ENCODE measurements around the gene TAF5L. TPM values are rescaled to one million over a fixed set of nuclear protein-coding genes. Genes with fewer than 3 reads are reported as not detected.
A peak's percentile ranks its signal among the peaks of the same experiment; 100 is the strongest.
"Not testable (repeated sequence)": the region's sequence is repeated elsewhere in the genome, so short reads cannot be mapped to it uniquely, and the experiment has no call there.

TAF5L gene
- total RNA-seq, 1 donor from 2014 or later = 26.5 TPM

DNA sequence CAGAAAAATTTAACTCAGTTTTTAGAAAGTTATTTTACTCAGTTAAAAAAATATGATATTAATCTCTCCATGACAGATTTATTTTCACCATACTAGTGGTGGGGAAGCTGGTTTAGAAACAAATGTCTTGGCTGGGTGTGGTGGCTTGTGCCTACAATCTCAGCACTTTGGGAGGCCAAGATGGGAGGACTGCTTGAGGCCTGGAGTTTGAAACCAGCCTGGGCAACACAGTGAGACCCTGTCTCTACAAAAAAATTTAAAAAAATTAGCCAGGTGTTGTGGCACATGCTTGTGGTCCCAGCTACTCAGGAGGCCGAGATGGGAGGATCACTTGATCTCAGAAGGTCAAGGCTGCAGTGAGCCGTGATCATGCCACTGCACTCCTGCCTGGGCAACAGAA, 17.3 kb downstream of the TAF5L start:
- no peak for DNase-seq (ENCODE audit: low read depth, low spot score)

DNA sequence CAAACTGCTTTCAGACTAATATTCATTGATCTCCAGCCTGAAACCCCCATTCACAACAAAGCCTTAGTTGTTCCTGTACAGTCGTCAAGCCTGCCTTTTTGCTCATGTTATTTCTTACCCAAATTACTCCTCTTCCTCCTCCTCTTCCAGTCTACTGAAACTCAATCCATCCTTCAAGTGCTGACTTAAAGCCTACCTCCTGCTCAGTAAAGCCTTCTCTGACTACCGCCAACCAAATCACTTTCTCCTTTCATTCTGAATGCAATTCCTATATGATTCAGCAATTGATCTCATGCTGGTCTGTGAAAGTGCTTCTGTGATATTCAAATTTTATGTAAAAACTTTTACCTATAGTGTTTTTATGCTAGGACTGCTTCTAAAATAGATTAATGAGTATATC, 18.6 kb downstream of the TAF5L start:
- no peak for DNase-seq (ENCODE audit: low read depth, low spot score)

DNA sequence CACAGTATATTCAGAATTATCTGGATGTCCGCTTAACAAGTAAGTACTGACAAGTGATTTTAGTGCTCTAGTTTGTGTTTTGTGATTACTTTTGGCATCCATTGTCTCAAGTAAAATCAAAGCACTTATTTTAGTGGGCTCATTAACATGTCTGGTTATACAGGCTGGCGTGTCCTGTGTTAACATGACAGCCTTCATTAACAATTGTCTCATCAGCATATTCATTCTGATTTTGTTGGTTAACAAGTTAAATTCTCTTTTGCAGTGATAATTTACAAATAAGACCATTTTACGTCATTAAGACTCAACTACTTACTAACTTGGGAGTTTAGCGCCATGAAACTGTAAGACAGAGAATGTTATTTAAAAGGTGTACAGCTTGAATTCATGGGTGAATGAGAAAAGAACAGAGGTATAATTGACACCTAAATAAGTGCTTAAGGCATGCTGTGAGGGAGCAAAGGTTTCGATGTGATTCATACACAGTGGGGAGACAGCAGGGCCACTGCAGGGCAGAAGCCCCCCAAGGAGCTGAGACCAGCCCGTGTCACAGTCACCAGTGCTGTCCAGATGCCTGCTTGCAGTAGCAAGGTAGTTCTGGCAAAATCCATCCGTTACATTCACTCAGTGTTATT, 22.4 kb downstream of the TAF5L start:
- DNase-seq (ENCODE audit: low read depth, low spot score) = no peak

DNA sequence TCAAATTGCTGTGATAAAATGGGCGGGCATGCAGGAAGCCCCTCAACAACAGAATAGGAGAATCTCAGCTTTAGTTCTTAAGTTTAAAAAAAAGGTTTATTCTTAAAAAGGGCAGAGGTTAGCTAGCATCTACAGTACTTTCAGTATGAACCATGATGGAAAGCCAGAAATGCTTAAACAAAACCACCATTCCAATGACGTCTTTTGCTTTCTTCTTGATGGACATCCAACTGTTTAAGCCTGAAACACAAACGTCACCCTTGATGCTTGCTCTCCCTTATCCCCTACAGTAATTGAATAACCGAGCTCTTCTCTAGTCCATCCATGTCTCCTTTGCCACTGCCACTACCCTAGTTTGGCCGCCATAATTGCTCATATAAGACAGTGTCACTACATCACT, 25.7 kb downstream of the TAF5L start:
- DNase-seq (ENCODE audit: low read depth, low spot score) = no peak

DNA sequence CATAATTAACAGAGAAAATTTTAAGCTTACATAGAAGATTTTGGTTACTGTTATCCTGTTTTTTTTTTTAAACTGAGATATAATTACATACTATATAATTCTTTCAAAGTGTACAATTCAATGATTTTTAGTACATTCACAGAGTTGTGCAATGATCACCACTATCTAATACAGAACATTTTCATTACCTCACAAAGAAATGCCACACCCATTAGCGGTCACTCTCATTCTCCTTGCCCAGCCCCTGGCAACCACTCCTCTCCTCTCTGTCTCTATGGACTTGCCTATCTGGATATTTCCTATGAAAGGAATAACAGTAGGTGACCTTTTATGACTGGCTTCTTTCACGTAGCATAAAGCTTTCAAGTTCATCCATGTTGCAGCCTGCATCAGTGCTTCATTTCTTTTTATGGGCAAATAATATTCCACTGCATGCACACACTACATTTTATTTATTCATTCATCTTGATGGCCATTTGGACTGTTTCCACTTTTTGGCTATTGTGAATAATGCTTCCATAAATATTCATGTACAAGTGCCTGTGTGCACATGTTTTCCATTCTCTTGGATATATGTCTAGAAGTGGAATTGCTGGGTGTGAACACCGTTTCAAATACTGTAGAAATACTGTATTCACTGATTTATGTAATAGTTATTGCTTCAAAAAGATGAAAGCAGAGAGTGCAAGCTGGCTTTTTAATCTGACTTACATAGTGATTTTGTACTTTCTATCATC, 26.5 kb downstream of the TAF5L start:
- DNase-seq (ENCODE audit: low read depth, low spot score) = no peak

DNA sequence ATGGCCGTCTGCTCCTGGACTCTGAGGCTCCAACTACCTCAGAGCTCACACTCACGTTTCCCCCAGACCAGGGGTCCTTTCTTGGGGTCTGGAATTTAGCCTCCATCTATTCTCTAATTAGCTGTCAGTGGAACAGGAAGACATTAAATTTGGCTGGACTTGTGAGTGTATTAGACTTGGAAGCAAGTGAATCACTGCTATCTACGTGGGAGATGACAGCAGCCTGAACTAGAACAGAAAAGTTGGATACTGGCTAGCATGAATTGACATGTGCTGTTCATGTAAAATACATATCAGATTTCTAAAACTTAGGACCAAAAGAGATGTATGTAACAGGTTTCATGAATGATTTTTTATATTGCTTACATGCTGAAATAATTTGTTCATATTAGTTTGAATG, 28.0 kb downstream of the TAF5L start:
- DNase-seq (ENCODE audit: low read depth, low spot score) = no peak

DNA sequence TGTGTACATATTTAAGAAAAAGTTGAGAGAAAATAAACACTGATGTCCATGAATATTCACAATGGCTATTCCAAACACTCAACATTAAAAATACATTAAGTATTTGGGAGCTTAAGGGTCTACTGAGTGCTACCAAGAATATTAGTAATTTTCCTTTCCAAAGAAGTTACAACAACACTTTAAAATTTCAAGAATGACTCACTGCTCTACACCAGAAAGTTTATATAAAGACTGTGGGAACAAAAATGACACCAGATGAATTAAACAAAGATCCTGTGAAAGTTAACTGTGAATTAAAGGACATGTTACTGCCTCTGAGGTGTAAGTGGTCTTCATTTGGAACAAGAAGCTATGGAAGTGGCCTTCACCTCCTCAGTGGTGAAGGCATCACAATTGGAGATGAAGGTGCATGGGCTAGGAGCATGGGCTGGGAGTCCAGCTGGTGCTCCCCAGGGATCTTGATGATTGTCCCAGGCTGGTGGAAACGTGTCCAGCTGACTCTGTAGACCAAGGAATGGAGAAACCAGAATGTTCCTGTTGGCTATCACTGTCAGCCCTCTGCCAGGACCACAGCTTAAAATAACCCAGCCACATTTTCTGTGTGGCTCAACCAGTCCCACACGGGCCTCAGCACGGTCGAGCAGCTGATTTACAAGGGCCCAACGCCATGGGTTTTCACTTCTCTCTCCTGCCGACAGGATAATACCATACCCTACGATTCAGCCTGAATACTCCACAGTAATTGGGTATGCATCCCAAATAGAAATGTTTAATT, 28.8 kb downstream of the TAF5L start:
- DNase-seq (ENCODE audit: low read depth, low spot score) = no peak

DNA sequence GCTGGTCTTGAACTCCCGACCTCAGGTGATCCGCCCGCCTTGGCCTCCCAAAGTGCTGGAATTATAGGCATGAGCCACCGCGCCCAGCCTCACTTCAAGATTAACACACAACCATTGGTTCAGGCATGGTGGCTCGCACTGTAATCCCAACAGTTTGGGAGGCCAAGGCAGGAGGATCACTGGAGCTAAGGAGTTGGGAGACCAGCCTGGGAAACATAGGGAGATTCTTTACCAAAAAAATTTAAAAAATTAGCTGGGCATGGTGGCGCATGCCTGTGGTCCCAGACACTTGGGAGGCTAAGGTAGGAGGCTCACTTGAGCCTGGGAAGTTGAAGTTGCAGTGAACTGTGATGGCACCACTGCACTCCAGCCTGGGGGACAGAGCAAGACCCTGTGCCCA, 30.0 kb downstream of the TAF5L start:
- not testable (repeated sequence) for DNase-seq (ENCODE audit: low read depth, low spot score)

DNA sequence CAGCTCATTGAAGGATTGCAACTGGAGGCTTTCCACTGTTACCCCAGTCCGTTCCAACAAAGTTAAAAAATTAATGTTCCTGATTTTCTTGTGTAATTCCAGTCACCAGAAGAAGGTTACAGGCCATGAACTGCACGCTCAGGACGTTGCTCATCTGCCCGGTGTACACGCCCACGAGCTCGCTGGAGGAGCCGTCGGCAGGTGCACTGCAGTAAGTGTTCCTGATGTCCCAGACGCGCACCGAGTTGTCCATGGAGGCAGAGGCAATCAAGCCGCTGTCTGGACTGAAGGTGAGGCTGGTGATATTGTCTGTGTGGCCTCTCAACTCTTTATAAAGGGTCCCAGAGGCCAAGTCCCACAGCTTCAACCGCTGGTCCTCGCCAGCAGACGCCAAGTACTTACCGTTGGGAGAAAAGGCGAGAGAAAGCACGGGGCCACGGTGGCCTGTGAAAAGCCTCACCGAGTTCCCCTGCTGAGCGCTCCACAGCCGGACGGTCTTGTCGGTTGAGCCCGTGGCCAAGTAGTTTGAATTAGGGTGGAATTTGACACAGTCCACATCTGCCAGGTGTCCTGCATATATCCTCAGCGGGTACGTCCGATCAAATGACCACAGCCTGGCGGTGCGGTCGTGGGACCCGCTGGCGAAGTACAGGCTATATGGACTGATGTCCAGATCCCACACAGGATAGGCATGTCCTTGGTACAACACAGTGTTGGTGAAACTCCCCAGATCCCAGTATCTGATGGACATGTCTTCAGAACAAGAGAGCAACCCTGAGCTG, 31.5 kb downstream of the TAF5L start:
- no peak for DNase-seq (ENCODE audit: low read depth, low spot score)

DNA sequence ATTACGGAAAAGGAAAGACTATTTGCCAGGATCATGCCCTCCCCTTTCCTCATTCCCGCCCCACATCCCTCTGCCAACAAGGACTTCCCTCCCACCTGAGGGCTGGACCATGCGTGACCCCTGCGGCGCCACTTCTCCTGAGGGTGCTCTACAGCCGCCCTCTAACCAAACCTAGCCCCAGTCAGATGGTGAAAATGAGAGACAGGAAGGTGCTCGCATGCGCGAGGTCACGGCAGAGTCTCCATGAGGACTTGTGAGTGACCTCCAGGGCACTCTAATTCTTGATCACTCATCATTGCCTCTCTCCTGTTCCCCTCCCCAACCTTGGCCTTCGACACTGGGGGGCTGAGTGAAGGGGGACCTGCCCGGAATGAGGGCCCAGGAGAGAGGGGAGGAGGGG, 32.1 kb downstream of the TAF5L start:
- DNase-seq (ENCODE audit: low read depth, low spot score) = no peak

DNA sequence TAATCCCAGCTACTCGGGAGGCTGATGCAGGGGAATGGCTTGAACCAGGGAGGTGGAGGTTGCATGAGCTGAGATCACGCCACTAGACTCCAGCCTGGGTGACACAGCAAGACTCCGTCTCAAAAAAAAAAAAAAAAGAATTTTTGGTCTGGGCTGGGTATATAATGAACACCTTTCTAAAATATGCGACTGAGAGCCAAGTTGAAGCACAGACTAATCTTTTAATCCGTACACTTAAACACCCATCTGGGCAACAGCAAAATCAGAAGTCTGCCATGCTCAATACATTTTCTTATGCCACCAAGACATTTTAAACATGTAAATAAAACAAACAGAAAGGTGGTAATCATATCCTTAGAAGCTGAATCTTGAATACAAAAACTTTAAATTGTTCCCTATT, 35.8 kb downstream of the TAF5L start:
- DNase-seq (ENCODE audit: low read depth, low spot score) = no peak

DNA sequence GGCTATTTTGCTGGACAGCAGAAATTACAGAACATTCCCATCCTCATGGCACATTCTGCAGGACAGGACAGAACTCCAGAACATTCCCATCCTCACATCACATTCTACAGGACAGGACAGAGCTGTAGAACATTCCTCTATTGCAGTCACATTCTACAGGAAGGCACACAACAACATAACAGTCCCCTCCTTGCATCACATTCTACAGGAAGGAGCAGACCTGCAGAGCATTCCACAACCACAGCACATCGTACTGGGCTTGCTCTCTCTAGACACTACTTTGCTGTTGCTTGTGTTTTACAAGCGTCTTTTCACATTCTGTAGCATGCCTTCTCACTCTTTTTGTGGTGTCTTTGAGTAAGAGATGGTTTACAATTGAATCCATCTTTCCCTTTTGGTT, 40.6 kb downstream of the TAF5L start:
- no peak for DNase-seq (ENCODE audit: low read depth, low spot score)

DNA sequence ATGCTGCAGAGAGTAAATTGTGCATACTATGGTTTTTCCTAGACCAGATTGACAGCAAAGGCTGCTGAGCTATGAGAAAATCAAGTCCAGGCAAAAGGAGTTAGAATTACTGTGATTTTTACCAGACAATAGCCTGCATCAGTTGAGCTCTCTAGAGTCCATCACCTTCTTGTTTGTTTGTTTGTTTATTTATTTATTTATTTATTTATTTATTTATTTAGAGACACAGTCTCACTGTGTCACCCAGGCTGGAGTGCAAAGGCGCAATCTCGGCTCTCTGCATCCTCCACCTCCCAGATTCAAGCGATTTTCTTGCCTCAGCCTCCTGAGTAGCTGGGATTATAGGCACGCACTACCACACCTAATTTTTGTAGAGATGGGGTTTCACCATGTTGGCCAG, 43.2 kb downstream of the TAF5L start:
- no peak for DNase-seq (ENCODE audit: low read depth, low spot score)

DNA sequence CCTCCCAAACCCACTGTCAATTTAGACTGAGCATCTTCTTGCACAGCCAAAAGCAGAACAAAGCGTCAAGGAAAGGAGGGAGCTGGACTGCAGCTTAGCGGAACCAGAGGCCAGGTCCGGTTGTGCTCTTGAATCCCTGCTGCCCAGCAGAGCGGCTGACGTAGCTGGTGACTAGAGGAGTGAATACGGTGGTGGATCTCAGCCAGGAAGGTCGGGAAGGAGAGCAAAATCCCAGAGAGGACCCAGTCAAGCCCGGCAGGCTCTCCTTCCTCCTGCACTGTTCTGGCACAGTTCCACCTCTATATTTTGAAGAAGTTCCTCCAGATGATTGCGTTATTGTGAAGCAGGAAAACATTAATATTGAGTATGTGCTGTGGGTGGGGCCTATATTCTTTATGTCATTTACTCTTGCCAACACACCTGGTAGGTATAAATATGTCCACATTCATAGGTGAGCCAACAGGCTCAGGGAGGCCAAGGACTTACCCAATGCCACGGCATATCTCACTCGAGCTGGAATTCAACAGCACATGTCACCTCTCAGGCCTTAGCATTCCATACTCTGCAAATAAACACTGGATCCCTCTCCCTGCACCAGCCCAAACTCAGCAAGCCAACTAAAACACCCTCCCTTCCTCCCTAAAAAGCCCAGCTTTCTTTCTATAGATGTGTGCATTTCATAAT, 43.8 kb downstream of the TAF5L start:
- DNase-seq (ENCODE audit: low read depth, low spot score) = no peak

DNA sequence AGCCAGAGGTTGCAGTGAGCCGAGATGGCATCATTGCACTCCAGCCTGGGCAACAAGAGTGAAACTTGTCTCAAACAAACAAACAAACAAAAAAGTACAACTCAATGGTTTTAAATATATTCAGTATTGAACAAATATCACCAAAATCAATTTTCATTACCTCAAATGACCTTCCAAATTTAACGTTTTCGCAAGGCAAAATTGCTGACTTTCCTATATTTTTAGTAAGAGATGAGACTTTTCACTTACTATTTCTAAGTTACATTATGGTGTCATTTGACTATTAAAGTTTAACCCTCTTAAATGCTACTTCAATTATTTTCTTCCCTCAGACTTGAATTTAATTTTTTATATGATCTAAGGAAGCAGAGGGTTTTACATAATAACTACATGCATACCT, 44.4 kb downstream of the TAF5L start:
- no peak for DNase-seq (ENCODE audit: low read depth, low spot score)

DNA sequence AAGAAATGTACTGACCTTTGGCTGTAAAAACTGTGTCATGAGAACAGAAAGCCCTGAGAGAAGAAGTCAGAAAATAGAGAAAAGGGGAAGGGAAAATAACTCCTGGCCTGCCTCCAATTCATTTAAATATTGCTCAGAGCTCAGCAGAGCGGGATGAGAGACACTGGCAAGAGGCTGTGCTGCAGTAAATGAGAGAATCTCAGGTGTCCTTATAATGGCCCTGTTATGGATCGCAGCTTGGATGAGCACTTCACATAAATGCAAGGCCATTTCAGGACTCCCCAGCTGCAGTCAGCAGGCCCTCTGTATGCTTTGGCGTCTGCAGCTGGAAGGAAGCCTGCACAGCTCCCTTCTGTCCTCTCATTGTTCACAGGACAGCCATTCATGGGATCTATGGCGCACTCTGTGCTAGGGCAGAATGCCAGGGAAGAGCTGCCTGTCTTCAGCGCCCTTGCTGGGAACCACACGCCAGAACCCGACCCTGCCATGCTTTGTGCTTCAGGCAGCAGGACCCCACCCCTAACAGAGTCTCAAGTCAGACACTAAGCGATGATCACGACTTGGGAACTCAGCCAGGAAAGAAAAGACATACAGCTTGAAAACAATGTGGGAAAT, 46.8 kb downstream of the TAF5L start:
- DNase-seq (ENCODE audit: low read depth, low spot score) = peak; percentile 51

DNA sequence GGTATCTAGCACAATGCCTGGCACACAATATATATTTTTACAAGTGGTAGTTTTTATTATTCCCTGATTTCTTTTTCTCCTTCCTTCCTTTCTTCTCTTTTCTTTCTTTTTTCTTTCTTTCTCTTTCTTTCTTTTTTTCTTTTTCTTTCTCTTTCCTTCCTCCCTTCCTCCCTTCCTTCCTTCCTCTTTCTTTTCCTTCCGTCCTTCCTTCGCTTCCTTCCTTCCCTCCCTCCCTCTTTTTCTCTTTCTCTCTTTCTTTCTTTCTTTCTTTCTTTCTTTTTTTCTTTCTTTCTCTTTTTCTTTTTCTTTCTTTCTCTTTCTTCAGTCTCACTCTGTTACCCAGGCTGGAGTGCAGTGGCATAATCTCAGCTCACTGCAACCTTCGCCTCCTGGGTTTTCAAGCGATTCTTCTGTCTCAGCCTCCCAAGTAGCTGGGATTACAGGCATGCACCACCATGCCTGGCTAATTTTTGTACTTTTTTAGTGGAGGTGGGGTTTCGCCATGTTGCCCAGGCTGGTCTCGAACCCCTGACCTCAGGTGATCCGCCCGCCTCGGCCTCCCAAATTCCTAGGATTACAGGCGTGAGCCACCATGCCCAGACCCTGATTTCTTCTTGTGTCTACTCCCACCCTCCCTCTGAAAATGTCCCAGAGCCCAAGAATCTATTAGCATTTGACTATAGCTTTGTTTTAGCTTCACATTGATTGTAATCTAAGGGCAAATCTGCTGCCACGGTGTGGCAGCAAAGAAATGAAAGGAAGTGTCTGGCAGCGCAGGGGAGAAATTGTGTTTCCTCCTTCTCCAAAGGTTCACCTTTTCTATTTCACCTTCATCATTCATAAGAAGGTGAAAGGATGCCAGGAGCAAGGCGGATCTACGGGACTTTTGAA, 47.5 kb downstream of the TAF5L start:
- no peak for DNase-seq (ENCODE audit: low read depth, low spot score)

DNA sequence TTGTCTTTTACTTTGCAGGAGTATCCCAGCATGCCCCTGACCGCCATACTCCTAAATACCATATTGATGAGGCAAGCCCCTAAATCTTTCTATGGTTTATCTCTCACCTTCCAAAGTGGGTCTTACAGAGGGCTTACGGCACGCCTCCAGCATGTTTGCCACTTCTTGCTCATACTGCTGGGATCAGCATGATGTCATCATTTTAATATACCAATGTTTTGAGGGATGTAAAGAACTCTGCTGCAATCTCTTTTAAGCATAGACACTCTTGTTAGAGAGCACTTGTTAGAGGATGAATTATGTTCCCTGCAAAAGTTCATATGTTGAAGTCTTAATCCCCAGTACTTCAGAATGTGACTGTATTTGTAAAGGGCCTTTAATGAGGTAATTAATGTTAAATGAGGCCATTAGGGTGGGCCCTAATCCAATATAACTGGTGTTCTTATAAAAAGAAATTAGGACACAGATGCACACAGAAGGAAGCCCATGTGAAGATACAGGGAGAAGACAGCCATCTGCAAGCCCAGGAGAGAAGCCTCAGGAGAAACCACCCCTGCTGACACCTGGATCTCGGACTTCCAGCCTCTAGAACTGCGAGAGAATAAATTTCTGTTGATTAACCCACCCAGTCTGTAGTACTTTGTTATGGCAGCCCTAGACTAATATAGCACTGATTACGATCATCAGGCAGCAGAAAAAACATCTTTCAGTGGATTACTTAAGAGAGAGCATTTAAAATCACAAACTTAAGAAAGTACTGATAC, 51.1 kb downstream of the TAF5L start:
- DNase-seq (ENCODE audit: low read depth, low spot score) = no peak

DNA sequence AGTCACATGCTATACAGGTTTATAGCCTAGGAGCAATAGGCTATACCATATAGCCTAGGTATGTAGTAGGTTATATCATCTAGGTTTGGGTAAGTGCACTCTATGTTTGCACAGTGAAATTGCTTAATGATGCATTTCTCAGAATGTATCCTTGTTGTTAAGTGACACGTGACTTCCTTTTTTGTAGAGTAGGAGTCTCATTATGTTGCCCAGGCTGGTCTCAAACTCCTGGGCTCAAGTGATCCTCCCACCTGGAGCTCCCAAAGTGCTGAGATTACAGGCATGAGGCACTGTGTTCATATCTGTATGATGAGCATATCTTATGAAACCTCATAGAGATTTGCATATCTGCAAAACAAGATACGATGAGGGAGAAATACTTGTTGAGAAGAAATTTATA, 53.6 kb downstream of the TAF5L start:
- DNase-seq (ENCODE audit: low read depth, low spot score) = no peak
